ENCODE results near the gene PKMYT1.

DNA sequence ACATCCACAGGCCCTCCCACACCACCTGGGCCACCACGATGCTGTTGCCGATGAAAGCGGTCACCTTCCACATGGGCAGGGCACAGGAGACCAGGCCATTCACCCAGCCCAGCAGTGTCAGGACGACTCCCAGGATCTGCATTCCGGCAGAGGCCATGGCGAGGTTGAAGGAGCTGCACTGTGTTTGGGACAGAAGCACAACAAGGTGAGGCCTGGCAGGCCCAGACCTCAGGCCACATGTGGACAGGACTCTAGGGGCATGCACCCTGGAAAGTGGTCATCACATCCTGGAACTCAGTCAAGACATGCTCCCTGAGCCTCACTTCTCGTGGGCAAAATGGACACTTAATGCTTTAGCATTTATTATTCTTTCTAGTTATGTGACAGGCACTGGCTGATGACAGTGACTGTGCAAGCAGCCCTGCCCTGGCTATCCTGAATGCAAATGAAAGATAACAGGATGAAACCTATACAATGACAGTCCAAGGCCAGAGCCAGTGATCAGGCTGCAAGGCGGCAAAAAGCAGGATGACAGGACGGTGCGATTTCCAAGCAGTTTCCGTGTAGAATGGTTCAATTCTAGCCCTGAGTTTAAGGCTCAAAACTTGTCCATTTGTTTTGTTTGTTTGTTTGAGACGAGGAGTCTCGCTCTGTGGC, 35.7 kb upstream of the PKMYT1 start:
- TF ChIP-seq EZH2 (IDR thresholded peaks at IDR 0.05; ENCODE audit: insufficient read depth, poor library complexity, severe bottlenecking) = no peak
- TF ChIP-seq EZH2phosphoT487 (IDR thresholded peaks at IDR 0.05; ENCODE audit: insufficient read depth, low read depth) = no peak
